MM.1S (cell line): ENCODE data around the gene ATP5F1E.

Source experiments
- CTCF ChIP-seq: fragments of 300-600 bp; sonication (generic); IDR thresholded peaks from 2 replicates; pipeline ENCODE4 v1.5.1; 2016; ENCODE audit warnings: antibody characterized with exemption, low read length, mixed read lengths
- EZH2 ChIP-seq: fragments of 300-600 bp; sonication (generic); optimal IDR thresholded peaks from 2 replicates; pipeline ENCODE3; 2017; ENCODE audit warnings: low read depth, mild to moderate bottlenecking, antibody characterized with exemption, low read length, mixed read lengths
- EZH2phosphoT487 ChIP-seq: fragments of 300-600 bp; sonication (generic); IDR thresholded peaks from 2 replicates; pipeline ENCODE4 v1.6.1; 2018; ENCODE audit warnings: antibody characterized with exemption, low read length

GRCh38 chr20:59064214-59064722 is 32.1 kb upstream of the ATP5F1E start:
- no peak for TF ChIP-seq CTCF
- no peak for TF ChIP-seq EZH2phosphoT487
- no peak for TF ChIP-seq EZH2
